Amniotic epithelial cell (primary cell): ENCODE measurements around the gene TMEFF2.

Source experiments
- DNase-seq: peaks from one replicate; pipeline ENCODE4 v3.0.0-alpha.2; 2010; ENCODE audit warnings: low read depth

Gene TMEFF2, protein sequence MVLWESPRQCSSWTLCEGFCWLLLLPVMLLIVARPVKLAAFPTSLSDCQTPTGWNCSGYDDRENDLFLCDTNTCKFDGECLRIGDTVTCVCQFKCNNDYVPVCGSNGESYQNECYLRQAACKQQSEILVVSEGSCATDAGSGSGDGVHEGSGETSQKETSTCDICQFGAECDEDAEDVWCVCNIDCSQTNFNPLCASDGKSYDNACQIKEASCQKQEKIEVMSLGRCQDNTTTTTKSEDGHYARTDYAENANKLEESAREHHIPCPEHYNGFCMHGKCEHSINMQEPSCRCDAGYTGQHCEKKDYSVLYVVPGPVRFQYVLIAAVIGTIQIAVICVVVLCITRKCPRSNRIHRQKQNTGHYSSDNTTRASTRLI

DNA sequence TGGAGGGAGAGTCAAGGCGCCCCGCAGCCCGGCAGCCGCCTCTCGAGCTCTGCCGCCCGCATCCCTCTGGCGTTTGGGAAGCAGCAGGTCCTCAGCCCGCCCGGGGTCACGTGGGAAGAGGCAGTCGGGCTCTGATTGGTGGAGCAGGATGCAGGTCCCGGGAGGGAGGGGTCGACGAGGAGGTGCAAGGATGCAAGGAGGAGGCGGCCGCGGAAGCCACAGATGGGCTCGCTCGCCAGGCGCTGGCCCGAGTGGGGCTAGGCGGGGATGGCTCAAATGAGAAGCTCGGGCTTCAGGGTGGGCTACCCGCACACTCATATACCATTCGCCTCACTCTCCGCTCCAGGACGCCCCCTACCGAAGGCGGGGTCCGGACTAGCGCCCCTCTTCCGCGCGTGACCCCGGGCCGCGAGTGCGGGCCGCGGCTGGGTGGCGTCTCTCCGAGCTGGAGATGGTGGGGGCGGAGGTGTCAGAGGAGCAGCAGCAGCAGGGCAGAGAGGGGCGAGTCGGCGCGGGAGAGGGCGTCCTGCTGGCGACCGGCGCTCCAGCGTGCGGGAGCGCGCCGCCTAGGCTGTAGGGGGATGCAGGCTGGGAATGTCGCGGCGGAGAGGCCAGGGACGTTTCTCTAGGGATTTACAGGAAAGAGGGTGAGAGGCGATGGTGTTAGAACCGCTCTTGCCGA is at the start of gene TMEFF2:
Gene TMEFF2, minus strand, starts transcription at position 68 of the 682 bp plus-strand sequence. CDS start 409 bp downstream, outside the sequence.
- peak; percentile 50 for DNase-seq

DNA sequence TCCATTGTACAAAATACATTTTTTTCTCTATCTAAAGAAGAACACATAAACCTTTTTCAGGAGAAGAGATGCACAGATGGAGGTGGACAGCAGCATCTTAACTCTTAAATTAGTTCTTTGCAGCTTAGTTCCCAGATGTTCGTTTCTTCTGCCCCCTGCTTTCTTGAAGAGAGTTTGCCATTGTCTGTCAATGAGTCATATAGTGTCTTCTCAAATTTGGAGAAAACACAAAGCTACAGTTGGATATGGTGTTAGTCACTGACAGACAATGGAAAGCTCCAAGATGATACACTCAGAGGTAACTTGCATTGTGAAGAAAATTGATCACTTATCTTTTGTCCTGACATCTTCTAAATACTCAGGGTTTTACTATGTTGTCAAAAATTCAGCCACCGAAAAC is 48.8 kb upstream of the TMEFF2 start:
- no peak for DNase-seq

GRCh38 chr2:192236136-192236535 is 41.4 kb upstream of the TMEFF2 start:
- peak; percentile 62 for DNase-seq

DNA sequence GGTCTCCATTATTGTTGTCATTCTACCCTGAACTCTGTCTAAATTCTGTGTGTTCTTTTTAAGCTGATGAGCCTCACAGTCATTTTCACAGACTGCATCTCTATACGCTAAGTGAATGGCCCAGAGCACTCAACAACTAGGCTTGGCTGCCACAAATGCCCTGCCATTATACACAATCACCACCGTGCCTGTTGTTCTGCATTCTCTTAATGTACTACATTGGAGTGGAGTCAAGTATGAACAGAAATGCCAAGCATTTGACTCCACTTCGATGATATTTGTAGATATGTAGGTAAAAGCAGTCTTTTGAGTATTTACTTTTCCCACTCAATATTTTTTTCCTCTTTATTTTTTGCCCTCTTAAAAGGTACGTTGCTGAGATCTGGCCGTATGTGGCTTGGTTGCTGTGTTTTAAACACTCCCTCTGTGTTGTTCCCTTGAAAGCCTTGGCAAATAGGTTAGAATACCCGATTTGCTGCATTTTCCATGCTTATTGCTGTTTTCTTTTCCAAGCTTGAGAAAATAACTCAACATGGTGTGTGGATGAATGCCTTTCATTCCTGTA is 36.2 kb upstream of the TMEFF2 start:
- no peak for DNase-seq

- no peak for DNase-seq
Measured at GRCh38 chr2:192228685-192229084, 34.0 kb upstream of the TMEFF2 start.

- no peak for DNase-seq
Measured at GRCh38 chr2:192218970-192219369, 24.2 kb upstream of the TMEFF2 start.

DNA sequence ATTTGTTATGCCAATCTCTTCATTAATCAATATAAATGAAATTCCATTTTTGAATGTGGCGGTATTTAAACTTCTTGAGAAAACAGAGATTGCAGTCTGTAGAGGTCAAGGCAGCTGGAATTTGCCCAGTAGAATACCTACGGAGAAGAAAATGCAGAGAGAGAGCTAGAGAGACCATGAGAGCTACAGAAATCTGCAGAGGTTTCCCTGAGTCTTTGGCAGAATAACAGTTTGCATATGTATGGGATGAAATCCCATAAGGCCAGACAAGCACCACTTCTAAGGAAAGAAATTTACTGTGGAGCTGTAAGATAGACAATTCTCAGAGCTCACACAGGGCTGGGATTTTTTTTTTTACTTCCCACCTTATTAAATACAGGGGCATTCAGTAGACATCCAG is 23.6 kb upstream of the TMEFF2 start:
- no peak for DNase-seq

DNA sequence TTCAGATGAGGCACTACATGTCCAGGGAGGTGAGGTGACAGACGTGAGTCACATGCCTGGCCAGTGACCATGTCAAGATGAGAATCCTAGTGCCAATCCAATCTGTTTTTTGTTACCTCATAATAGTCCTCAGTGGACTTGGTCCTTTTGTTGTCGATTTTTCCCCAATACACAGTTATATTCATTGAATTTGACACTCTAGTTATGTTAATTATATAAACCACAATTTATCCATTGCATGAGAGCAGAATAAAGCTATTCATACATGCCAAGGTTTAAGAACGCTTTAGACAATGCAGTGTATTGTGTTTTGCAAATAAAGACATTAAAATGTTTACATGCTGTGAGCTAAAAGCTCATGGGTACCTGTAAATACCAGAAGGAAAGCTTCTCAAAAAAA is 21.6 kb upstream of the TMEFF2 start:
- DNase-seq, result no peak

DNA sequence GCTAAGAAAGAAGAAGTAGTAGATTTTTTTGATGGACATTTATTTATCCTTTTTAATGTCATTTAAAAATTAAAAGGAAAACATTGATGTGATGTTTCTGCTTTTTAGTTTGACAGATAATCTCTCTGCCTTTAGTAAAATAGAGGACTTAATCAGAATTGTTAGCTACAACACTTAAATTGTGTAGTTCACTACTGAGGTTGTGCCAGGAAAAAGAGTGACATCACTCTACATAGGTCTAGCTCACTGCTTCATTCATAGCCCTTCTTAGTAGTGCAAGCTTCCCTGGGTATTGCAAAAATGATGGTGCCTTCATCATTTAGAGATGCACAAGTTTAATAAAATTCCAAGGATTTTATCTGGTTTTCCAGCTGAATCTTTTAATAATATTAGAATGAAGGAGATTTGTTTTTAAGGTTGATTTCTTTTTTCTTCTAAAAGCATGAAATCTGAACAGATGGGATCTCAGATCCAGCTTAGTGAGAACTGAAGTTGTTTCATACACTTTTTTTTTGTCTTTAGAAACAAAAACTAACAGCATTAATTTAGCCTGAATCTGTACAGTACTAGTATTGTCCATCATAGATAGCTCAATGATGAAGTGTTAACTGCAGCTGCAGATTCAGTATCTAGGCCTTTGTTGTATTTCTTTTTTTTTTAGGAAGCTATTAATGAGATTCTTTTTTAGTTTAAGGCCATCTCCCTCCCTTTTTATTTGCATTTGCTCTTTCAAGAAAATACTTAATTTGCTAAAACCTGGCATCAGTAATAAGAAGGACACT is 20.6 kb upstream of the TMEFF2 start:
- no peak for DNase-seq

GRCh38 chr2:192208848-192209247 is 14.1 kb upstream of the TMEFF2 start:
- DNase-seq, result no peak

DNA sequence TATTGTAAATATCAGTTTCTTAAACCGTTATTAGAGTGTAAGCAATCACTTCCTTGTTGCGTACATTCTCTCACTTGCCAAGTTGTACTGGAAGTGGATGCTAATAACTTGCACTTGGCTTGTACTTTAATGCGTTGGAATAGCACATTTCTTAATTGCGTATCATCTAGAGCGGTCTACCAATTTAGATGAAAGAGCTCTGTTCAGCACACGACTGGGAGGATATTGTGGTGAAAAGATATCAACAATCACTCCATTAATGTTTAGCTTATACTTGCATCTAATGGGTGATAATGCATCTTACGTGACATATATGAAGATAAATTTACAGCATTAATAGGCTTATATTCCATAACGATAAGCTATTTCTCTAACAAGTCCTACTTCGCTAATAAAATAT is 11.7 kb upstream of the TMEFF2 start:
- DNase-seq, result no peak

- no peak for DNase-seq
Measured at GRCh38 chr2:192203876-192204275, 9.1 kb upstream of the TMEFF2 start.

- DNase-seq, result no peak
Measured at GRCh38 chr2:192202373-192202772, 7.6 kb upstream of the TMEFF2 start.

DNA sequence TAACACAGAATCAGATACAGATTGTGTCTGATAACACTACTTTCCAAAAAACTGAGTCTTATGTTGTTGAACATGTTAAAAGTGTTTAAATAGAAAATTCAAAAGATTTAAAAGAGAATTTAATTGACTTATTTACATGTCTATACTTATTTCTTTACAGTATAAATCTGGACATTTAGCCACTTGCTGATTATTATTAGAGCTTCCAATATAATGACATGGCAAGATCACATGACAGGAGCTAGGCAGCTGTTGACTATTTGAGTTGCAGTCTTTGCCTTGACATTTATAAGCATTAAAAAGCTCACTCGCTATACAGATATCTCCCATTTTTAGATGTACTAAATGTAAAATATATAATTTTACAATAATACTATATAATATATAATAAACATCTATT is 6.4 kb upstream of the TMEFF2 start:
- no peak for DNase-seq

- DNase-seq, result no peak
Measured at GRCh38 chr2:192197357-192197756, 2.6 kb upstream of the TMEFF2 start.

DNA sequence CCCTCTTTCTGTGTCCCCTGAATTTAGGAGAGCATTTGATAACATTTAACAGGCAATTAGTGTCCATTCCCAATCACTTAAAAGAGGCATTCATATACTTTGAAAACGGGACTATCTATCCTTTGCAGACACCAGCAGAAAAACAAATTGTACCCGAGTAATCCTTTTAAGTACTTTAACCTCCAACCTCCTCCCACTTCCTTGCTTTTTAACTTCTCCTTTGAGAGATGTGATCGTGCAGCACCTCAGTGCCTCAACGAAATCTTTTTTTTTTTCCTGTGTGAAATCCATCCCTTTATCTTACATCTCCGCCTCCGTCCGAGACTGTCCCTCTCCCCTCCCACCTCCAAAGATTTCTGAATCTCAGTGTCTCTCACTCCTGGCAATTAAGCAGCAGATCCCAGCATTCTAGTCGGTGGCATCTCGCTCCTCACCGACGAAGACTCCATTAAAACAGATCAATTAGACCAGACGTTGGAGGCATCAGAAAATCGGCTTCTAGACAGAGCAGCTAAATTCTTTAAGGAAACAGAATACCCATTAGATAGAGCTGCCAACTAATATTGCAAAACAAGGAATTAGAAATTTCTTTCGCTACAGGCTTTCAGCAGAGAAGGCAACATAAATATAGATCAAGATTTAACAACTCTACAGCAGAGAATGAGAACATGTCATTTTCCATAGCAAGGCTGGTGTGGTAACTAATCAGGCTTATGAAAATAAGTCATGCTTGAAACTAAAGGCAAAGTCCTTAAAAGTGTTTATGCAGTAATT is 1.9 kb upstream of the TMEFF2 start:
- no peak for DNase-seq

DNA sequence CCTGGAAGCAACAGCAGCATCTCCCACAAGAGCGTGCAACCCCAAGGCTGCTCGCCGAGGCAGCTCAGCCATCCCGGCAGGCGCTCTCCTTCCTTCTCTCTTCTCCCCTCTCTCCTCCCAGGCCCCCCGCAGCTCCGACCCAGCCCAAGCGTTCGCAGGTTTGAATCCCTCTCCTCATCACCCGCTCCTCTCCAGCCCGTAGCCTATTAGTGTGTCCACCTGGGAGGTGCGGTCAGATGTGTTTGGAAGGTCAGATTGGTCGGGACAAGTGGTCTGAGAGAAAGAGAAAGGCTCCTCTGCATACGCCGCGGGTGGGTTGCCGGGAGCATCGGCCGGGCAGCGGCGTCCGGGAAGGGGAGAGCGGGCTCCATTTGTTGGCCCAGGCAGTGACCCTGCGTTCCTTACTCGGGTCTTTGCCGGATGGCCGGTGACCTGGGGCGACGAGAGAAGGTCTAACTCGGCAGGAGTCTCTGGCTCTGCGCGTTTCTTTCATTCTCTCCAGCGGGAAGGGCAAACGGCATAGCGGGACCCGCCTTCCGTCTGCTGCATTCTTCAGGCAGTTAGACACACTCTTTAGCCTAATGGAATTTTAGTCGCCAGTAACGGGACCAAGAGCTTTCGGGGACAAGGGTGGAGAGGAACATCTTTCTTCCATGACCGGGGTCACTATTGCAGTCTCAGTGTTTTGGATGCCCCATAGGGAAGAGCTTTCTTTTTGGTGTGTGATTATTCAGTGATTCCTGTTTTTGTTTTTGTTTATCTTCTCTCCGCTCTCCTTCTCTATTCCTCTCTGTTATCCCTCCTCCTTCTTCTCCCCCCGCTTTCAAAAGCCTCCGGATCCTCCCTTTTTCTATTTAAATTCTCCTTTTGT is 1.1 kb upstream of the TMEFF2 start:
- no peak for DNase-seq

GRCh38 chr2:192194265-192194865 is 368 bp downstream of the TMEFF2 start:
- DNase-seq, result no peak

DNA sequence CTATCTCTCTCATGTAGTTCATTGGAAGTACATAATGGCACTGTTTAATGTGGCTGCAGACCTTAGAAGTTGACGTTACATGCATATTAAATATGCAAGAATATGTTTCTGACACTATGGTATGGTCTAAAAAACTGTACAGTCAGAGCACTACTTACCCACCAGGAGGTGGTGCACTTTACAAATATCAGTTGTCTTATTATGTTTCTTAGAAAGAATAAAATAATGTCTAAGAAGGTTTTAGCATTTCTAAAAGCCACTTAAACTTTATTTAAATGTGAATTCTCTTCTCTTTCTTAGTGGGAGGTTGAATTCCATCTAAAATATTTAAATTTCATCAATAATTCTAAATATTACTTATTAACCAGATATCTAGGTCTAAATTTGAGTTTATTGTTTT is 4.3 kb downstream of the TMEFF2 start:
- DNase-seq, result peak; percentile 47

GRCh38 chr2:192186806-192187205 is 7.9 kb downstream of the TMEFF2 start:
- DNase-seq, result no peak
